HEK293 (cell line): ENCODE measurements around the gene AGPAT1.
"Not testable (repeated sequence)": the region's sequence is repeated elsewhere in the genome, so short reads cannot be mapped to it uniquely, and the experiment has no call there.

Experiments used
- BCL6B ChIP-seq: fragments of 450-650 bp; formaldehyde crosslinking; IDR thresholded peaks from 2 replicates; pipeline ENCODE4 v1.5.1; 2017; ENCODE audit warnings: missing biosample characterization, missing genetic modification characterization
- CTCF ChIP-seq: fragments of 450-650 bp; formaldehyde crosslinking; IDR thresholded peaks from 2 replicates; pipeline ENCODE4 v1.5.1; 2016; ENCODE audit warnings: missing biosample characterization, missing genetic modification characterization
- ZNF2 ChIP-seq: fragments of 450-650 bp; formaldehyde crosslinking; IDR thresholded peaks from 2 replicates; pipeline ENCODE4 v1.5.1; 2016; ENCODE audit warnings: missing biosample characterization, missing genetic modification characterization
- ZNF394 ChIP-seq: fragments of 450-650 bp; formaldehyde crosslinking; IDR thresholded peaks from 2 replicates; pipeline ENCODE4 v1.5.1; 2016; ENCODE audit warnings: missing biosample characterization, missing genetic modification characterization, mild to moderate bottlenecking, moderate library complexity, borderline replicate concordance
- ZNF426 ChIP-seq: fragments of 450-650 bp; formaldehyde crosslinking; IDR thresholded peaks from 2 replicates; pipeline ENCODE4 v1.5.1; 2017; ENCODE audit warnings: missing biosample characterization, missing genetic modification characterization, mild to moderate bottlenecking, inconsistent platforms, moderate library complexity
- ZNF670 ChIP-seq: fragments of 450-650 bp; formaldehyde crosslinking; IDR thresholded peaks from 2 replicates; pipeline ENCODE4 v1.5.1; 2016; ENCODE audit warnings: missing biosample characterization, missing genetic modification characterization, low read depth
- ZNF768 ChIP-seq: fragments of 450-650 bp; formaldehyde crosslinking; IDR thresholded peaks from 2 replicates; pipeline ENCODE4 v1.5.1; 2018; ENCODE audit warnings: missing biosample characterization, mild to moderate bottlenecking, missing genetic modification characterization

GRCh38 chr6:32186151-32186840 is 10.4 kb upstream of the AGPAT1 start:
- not testable (repeated sequence) for TF ChIP-seq ZNF2 (tag by site-specific recombination); CTCF (tag by site-specific recombination); ZNF394 (tag by site-specific recombination); BCL6B; ZNF426 (tag by site-specific recombination); ZNF768 (tag by site-specific recombination); ZNF670 (tag by site-specific recombination)
